Stimulated activated CD4-positive, alpha-beta T cell treated with anti-CD3 and anti-CD28 coated beads, Interleukin-2, amount 100 ng/mL, for 24 hours (primary cell): Measurements from ENCODE around the gene ANXA8.
"Not testable (repeated sequence)": the region's sequence is repeated elsewhere in the genome, so short reads cannot be mapped to it uniquely, and the experiment has no call there.

Experiments used
- DNase-seq, 2 donors: peaks; one replicate each; pipeline ENCODE4 v3.0.0-alpha.2; 2020

Gene ANXA8

GRCh38 chr10:47462577-47463358 is 21.1 kb downstream of the ANXA8 start:
- DNase-seq, result not testable (repeated sequence)

DNA sequence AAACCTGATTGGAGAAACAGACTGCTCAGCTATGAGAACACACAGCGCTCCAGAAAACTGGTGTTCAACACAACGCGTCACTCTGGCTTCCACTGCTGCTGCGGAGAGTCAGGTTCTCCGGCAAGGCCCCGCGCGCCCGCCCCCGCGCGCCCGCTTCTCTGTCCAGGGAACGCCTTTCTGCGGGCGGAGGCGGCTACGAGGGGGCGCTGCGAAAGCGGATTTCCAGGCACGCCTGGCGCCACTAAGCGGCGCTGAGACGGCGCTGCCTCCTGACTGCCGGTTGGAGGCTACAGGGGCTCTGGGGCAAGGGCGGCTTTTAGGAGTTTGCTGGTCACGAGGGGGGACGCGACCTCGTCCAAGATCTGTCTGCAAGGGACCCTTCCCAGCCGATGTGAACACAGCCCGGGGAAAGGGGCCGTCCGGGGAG is 22.6 kb downstream of the ANXA8 start:
- peak in 1 of 2 donors; percentile 45 for DNase-seq

GRCh38 chr10:47458466-47459154 is 25.3 kb downstream of the ANXA8 start:
- DNase-seq, result no peak

DNA sequence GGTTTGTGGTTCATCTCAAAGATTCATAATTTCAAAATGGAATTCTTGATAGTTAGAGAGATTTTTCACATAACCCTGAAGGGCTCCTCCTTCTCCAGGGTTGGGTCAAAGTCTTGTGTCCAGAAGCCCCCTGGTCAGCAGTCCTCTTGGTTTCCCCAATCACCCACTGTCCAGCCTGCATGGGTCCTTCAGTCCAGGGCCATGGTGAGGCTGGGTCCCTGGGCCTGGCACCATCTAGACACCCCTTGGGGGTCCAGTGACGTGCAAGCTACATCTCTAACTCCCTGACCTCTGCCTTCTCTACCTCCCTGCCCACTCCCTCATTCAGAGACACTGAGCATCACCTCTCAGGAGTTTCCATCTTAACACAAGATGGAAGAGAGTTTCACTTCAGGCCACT is 26.1 kb downstream of the ANXA8 start:
- no peak for DNase-seq

DNA sequence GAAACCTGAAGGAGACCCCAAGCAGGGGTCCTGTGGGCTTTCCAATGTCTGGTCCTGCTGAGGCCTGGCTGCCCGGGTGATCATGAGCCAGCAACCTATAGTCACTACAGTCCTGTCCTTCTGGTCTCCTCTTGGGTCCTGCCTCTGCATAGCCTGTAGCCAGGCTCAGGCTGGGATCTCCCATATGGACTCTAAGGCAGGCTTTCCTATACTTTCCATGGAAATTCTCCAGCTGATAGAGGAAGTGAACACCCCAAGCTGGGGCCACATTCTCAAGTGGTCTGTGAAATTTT is 26.4 kb downstream of the ANXA8 start:
- no peak for DNase-seq

DNA sequence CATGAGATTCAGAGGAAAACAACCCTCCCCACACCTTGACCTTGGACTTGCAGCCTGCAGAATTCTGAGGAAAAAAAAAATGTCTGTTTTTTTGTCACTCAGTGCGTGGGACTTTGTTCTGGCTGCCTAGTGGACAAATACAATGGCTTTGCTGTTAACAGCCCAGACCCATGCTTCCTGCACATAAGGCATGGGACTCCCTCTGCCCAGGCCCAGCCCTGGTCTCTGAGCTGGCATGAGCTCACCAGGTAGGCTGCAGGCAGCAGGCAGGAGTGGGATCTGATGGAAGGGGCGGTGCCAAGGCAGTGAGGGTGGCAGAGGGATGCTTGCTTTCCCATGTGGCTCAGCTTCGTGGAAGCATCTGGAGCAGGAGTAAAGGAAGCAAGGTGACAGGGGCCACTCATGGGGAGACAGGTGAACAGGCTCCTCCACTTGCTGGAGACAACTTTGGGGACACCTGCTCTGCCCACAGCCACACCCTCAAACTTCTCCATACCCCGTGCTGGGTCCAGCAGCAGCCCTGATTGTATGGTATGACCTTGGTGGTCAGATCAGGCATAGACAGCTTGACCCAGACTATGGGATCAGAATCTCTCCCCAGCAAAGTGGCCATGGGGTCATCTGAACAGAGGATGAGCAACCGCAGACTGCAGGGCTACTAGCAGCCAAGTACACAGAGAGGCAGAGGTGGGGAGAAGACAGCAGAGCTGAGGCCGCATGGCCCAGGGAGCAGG is 27.0 kb downstream of the ANXA8 start:
- DNase-seq, result no peak

GRCh38 chr10:47456079-47456785 is 27.7 kb downstream of the ANXA8 start:
- no peak for DNase-seq

DNA sequence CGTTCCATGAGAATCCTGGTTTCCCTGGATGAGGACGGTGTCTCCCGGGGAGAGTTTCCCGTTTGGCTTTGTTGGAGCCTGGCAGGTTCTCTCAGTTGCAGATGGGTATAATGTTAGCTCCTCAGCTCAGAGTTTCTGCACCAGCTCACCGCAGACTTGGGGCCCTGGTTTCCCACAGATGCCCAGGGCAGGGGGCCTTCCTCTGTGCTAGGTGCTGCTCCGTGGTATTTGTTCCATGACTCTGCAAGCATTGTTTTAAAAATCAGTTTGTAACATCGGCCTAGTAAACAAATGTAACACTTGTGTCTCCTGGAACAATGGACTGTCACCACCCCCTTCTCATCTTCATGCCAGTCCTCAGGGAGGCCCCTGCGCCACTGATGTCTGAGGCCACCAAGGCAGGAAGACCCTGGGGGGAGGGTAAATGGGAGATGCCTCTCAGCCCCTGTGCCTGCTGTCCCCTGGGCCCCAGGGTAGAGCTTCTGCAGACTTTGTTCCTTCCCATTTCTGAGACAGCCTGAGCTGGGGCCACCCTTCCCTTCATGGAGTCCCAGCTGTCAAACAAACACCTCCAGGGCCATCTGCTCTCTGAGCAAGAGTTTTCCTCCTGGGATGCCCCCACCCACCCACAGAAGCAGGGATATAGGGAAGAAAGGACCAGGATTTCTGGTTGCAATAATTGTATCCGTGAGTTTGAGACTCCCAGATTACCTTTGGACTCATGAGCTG is 28.4 kb downstream of the ANXA8 start:
- not testable (repeated sequence) for DNase-seq

- no peak for DNase-seq
These were observed 29.2 kb downstream of the ANXA8 start for GRCh38 chr10:47454780-47455058.

- no peak for DNase-seq
These were observed 29.7 kb downstream of the ANXA8 start for GRCh38 chr10:47454008-47454779.

- DNase-seq, result no peak
These were observed 30.5 kb downstream of the ANXA8 start for GRCh38 chr10:47453141-47454007.

DNA sequence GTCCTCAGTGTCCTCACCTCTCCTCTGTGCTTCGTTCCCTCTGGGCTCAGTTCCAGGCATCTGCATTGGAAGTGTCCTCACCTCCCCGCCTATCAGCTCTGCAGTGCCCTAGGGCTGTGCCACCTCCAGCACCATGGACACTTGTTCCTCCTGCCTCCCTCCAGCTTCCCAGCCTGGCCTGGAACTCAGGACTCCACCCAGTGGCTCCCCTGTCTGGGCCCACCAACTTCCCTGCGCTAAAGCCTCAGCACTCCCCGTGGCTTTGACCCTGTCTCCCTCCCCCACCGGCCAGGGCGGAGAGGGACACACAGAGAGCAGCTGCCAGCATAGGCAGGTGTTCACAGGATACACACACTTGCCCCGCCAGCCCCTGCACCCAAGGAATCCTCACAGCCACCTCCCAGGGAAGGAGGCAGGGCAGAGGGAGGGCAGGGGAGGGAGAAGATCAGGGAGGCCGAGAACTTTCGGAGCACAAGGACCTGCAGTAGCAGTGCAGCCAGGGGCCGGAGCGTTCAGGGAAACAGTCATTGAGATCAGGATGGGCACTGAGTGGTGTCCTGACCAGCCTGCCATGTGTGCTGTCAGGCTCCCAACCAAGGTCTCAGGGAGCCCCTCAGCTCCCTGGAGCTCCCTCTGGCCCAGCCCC is 31.3 kb downstream of the ANXA8 start:
- DNase-seq, result no peak

DNA sequence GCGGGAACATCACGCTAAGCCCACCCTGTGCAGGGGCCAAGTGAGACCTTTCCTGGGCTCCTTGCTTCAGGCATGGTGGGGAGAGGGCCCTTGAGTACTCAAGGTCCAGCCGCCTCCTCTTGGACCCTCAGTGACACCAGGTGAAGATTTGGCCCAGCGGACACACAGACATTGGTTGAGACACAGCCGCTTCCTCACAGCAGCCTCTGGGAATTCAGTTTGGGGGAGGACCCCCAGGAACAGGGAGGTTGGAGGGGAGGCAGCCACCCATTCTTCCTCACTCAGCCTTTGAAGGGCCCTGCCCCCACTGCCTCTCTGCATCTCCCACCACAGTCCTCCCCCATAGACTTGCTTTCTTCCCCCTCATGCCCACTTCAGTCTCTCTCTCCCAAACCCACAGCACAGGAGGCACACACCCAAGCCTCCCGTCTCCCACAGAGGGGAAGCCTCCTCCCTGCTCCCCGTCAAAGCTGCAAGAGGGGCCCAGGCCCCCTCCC is 31.9 kb downstream of the ANXA8 start:
- no peak for DNase-seq

GRCh38 chr10:47451273-47451997 is 32.5 kb downstream of the ANXA8 start:
- no peak for DNase-seq

DNA sequence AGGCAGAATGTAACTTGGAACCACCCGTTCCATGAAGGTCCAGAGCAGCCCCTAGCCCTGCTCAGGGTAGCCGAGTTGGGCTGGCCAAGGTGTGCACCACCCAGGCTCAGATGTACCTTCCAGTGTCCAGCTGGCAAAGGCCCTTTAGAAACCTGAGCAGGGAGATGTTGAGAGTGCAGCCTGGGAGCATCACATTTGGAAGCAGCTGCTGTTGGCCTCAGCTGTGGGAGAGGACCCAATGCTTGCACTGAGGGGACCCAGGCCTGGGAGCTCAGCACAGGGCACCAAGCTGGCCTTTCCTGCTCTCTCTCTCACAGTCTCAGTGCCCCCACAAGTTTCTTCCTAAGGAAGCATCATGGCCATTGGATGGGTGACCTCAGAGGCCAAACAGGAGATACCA is 33.5 kb downstream of the ANXA8 start:
- no peak for DNase-seq

DNA sequence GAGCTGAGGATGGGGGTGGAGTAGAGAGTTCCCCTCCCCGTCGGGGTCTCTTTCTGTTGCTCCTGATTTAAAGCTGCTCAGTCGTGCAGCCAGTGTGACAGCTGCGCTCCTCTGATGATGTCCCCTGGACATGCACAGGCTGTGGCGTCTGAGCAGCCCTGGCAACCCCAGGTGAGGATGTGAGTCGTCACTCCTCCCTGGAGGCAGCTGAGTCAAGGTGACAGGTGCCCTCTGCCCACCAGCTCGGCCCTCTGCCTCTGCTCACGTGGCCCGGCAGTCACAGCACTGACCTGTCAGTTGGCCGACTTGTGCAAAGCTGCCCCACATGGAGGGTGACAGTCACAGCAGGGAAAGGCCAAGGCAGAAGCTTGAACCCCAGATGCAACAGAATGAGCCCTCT is 33.9 kb downstream of the ANXA8 start:
- DNase-seq, result no peak

- DNase-seq, result no peak
These were observed 34.6 kb downstream of the ANXA8 start for GRCh38 chr10:47449102-47449978.

DNA sequence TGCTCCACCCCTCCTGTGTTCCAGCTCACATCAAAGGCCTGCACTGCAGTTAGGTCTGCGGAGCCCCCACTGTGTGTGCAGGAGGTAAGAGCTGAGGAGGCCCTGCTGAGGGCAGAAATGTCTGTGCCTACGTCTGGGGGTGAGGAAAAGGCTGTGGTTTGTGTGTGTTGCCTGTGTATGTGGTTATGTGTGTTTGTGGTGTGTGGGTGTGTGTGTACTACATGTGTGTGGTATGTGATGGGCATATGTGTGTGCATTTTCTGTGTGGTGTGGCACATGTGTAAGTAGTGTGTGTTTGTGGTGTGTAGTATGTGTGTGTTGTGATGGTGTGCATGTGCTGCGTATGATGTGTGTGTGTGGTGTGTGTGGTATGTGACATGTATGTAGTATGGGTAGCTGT is 36.2 kb downstream of the ANXA8 start:
- DNase-seq, result no peak

DNA sequence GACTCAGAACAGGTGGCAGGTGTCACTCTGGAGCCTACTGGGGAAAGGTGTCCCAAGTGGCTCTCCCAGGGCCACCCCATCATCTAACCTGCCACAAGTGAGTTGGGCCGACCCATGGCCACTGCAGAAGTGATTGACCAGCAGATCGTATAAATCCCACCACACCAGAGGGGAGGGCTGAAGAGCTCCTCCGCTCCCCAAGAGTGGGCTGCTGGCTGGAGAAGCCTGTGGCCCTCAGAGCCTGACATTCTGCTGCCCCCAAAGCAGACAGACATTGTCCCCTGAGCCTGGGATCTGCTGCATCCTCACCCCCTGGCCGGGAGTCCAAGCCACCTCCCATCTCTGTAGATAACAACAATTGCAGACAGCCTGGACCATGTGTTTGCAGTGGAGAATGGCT is 36.7 kb downstream of the ANXA8 start:
- no peak for DNase-seq
